Type B pancreatic cell (in vitro differentiated cells): ENCODE measurements around the gene THSD4. TPM values are rescaled to one million over a fixed set of nuclear protein-coding genes. Genes with fewer than 3 reads are reported as not detected.

Experiments used
- DNase-seq: peaks from one replicate; pipeline ENCODE4 v3.0.0; 2021; ENCODE audit warnings: mixed read lengths; ENCODE audit not compliant: unreplicated experiment; ENCODE audit errors: extremely low spot score
- H3K27ac Mint-ChIP-seq: 2 replicates; pipeline ENCODE4 v1.8.0; 2021; ENCODE audit warnings: mild to moderate bottlenecking, mixed read lengths
- H3K27me3 Mint-ChIP-seq: 2 replicates; pipeline ENCODE4 v1.8.0; 2021; ENCODE audit warnings: mixed read lengths
- H3K36me3 Mint-ChIP-seq: 2 replicates; pipeline ENCODE4 v1.8.0; 2021; ENCODE audit warnings: mixed read lengths
- H3K4me1 Mint-ChIP-seq: one replicate; pipeline ENCODE4 v1.8.0; 2021; ENCODE audit warnings: mixed read lengths; ENCODE audit not compliant: unreplicated experiment
- H3K4me3 Mint-ChIP-seq: 2 replicates; pipeline ENCODE4 v1.8.0; 2021; ENCODE audit warnings: mild to moderate bottlenecking, mixed read lengths
- H3K9me3 Mint-ChIP-seq: 2 replicates; pipeline ENCODE4 v1.8.0; 2021; ENCODE audit warnings: mixed read lengths
- CTCF ChIP-seq: fragments of 200-600 bp; sonication (generic); conservative IDR thresholded peaks from 2 replicates; pipeline ENCODE4 v1.5.0; 2021; ENCODE audit warnings: antibody characterized with exemption, mild to moderate bottlenecking
- total RNA-seq: library from RNA; stranded (reverse); gene quantifications from 2 replicates; pipeline ENCODE4 v1.2.1, GENCODE V29; 2021; ENCODE audit warnings: low replicate concordance

THSD4 gene
- total RNA-seq, 1 donor from 2014 or later: 43.3 TPM

GRCh38 chr15:71373917-71374316 lies 258.6 kb downstream of the THSD4 start:
- TF ChIP-seq CTCF: no peak
- H3K9me3 Mint-ChIP-seq: no peaks in the 10 kb centered on the region
- H3K4me1 Mint-ChIP-seq: peaks cover 16% of the 10 kb centered on the region
- H3K27me3 Mint-ChIP-seq: no peaks in the 10 kb centered on the region
- no peak overlapping the region for H3K27ac Mint-ChIP-seq
- no peak overlapping the region for H3K4me3 Mint-ChIP-seq
- no peak for DNase-seq
- peaks cover 5% of the 10 kb centered on the region for H3K36me3 Mint-ChIP-seq

DNA sequence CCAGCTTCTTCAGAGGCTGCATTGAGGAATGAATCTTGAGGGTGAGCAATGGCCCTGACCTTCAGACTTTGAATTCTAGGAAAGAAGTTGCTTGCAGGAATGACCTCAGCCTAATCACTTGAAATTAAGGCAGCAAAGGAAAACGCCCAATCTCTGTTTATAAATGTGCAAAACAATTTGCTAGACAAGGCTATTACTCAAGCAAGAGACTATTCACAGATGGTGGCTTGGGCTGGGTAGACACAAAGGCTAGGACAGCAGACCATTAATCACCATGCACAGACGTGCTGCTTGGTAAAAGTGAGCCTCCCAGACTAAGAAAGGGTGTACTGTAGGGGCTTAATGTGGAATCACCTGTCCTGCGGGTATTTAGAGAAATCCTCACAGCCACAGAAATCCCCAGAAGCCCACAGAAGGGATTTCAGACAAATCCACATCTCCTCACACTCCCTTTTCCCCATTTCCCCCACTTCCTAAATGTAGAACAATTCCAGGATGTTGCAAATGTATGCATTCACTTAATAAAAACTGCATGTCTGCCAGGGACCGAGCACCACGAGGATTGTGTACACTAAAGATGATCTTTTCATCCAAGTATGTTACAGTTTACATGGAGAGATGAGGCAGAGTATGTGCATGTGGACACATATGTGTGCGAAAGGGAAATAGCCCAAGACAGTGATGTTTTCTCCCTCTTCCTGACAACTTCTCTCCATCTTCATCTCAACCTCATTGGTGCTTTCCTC lies 259.5 kb downstream of the THSD4 start:
- TF ChIP-seq CTCF: no peak
- Mint-ChIP-seq H3K27ac (no peak overlapping the region), H3K4me1 (peaks cover 16% of the 10 kb centered on the region), H3K9me3 (no peaks in the 10 kb centered on the region), H3K4me3 (peak overlapping the region; percentile 14), H3K27me3 (no peaks in the 10 kb centered on the region), H3K36me3 (peaks cover 5% of the 10 kb centered on the region)
- no peak for DNase-seq

GRCh38 chr15:71375934-71376333 lies 260.7 kb downstream of the THSD4 start:
- H3K4me3 Mint-ChIP-seq: no peak overlapping the region
- H3K27ac Mint-ChIP-seq: no peak overlapping the region
- no peaks in the 10 kb centered on the region for H3K9me3 Mint-ChIP-seq
- DNase-seq: peak; percentile 0
- no peak for TF ChIP-seq CTCF
- H3K36me3 Mint-ChIP-seq: peaks cover 5% of the 10 kb centered on the region
- peaks cover 16% of the 10 kb centered on the region for H3K4me1 Mint-ChIP-seq
- H3K27me3 Mint-ChIP-seq: no peaks in the 10 kb centered on the region

DNA sequence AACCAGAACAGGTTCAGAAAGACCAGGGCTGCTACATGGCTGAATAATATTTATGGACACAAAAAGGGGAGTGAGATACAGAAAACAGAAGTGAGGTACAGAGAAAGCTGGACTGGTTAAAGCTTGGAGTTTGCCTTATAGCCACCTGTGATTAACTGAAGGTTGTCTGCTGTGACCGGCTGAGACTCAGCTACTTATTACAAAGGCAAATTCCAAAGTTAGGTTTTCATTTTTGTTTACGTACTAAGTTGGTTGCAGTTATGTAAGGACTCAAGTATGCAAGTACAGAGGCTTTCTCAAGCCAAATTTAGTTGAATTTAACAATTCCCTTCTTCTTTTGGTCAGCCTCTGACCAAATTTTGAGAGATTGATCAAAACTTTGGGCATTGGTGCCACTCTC lies 264.6 kb downstream of the THSD4 start:
- H3K4me1 Mint-ChIP-seq: peaks cover 10% of the 10 kb centered on the region
- H3K27me3 Mint-ChIP-seq: no peaks in the 10 kb centered on the region
- H3K9me3 Mint-ChIP-seq: no peaks in the 10 kb centered on the region
- TF ChIP-seq CTCF: no peak
- no peak overlapping the region for H3K27ac Mint-ChIP-seq
- H3K4me3 Mint-ChIP-seq: no peak overlapping the region
- DNase-seq: no peak
- peaks cover 5% of the 10 kb centered on the region for H3K36me3 Mint-ChIP-seq

DNA sequence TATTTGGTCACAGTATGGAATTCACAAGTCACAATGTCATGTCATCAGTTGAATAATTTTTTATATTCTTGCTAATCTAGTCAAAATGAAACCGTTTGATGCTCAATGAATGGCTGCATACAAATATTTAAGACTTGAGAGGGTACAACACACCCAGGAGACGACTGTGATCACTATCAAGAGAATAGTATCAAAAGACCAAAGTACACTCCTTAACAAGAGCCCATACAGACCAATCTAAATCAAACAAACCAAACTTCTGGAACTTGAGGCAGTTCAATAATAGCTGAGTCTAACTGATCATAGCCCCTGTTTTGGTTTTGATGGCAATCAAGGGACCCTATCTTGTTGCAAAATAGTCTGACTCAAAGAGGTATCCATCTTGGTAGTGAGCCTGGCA lies 265.1 kb downstream of the THSD4 start:
- Mint-ChIP-seq H3K36me3 (peaks cover 5% of the 10 kb centered on the region), H3K4me3 (no peak overlapping the region), H3K4me1 (peaks cover 10% of the 10 kb centered on the region), H3K27ac (no peak overlapping the region), H3K27me3 (no peaks in the 10 kb centered on the region), H3K9me3 (no peaks in the 10 kb centered on the region)
- DNase-seq: no peak
- no peak for TF ChIP-seq CTCF

DNA sequence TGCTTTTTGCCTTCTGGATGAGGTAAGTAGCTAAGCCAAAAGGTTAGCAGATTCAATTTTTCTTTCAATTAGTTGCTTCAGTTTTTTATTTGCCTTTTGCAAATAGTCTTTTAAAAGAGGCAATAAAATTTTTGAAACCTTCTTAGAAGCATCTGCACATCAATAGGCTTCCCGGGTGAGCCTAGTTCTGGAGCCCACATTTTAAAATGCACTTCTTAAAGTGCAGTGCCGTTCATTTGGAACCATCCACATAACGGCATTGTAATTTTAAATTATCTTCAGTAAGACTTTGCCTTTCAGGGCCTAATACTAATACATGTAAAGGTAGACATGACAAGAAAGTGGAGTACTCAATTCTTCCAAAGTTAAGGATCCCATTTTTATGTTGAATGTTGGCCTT lies 269.2 kb downstream of the THSD4 start:
- H3K4me3 Mint-ChIP-seq: no peak overlapping the region
- peaks cover 40% of the 10 kb centered on the region for H3K4me1 Mint-ChIP-seq
- no peak for DNase-seq
- H3K27ac Mint-ChIP-seq: no peak overlapping the region
- H3K9me3 Mint-ChIP-seq: no peaks in the 10 kb centered on the region
- TF ChIP-seq CTCF: no peak
- H3K27me3 Mint-ChIP-seq: peaks cover 9% of the 10 kb centered on the region
- peaks cover 4% of the 10 kb centered on the region for H3K36me3 Mint-ChIP-seq
